Occipital lobe (tissue), 2 donors: ENCODE measurements around the gene MBTPS1. TPM values are rescaled to one million over a fixed set of nuclear protein-coding genes. Genes with fewer than 3 reads are reported as not detected.

ENCODE experiments used
- DNase-seq: peaks from one replicate; lab custom pipeline; 2025; lab: John Stamatoyannopoulos, UW
- total RNA-seq: library from RNA; depleted of rRNA; stranded (reverse); fragments of >200 nt; gene quantifications from one replicate; pipeline ENCODE4 v1.2.3, GENCODE V29; 2014

MBTPS1 gene
- total RNA-seq, 1 donor from 2014 or later: 78.1 TPM

GRCh38 chr16:84098939-84099338 is 17.8 kb downstream of the MBTPS1 start:
- DNase-seq: no peak

- no peak for DNase-seq
These were observed 20.2 kb downstream of the MBTPS1 start for GRCh38 chr16:84096447-84097005.

- DNase-seq: no peak
These were observed 21.3 kb downstream of the MBTPS1 start for GRCh38 chr16:84095466-84095865.

- DNase-seq: no peak
These were observed 22.9 kb downstream of the MBTPS1 start for GRCh38 chr16:84093879-84094270.

- DNase-seq: no peak
These were observed 23.4 kb downstream of the MBTPS1 start for GRCh38 chr16:84093120-84093878.

GRCh38 chr16:84091460-84091859 is 25.3 kb downstream of the MBTPS1 start:
- DNase-seq: no peak

- no peak for DNase-seq
These were observed 26.5 kb downstream of the MBTPS1 start for GRCh38 chr16:84090211-84090610.

GRCh38 chr16:84088695-84089395 is 27.9 kb downstream of the MBTPS1 start:
- no peak for DNase-seq

GRCh38 chr16:84087466-84088151 is 29.1 kb downstream of the MBTPS1 start:
- DNase-seq: no peak

- DNase-seq: no peak
These were observed 29.7 kb downstream of the MBTPS1 start for GRCh38 chr16:84087001-84087400.

GRCh38 chr16:84086341-84086740 is 30.4 kb downstream of the MBTPS1 start:
- no peak for DNase-seq

GRCh38 chr16:84085773-84086172 is 31.0 kb downstream of the MBTPS1 start:
- no peak for DNase-seq

GRCh38 chr16:84085271-84085667 is 31.5 kb downstream of the MBTPS1 start:
- DNase-seq: no peak

- no peak for DNase-seq
These were observed 32.0 kb downstream of the MBTPS1 start for GRCh38 chr16:84084570-84085270.

- no peak for DNase-seq
These were observed 33.7 kb downstream of the MBTPS1 start for GRCh38 chr16:84082835-84083569.

GRCh38 chr16:84082110-84082509 is 34.6 kb downstream of the MBTPS1 start:
- DNase-seq: no peak

- no peak for DNase-seq
These were observed 35.2 kb downstream of the MBTPS1 start for GRCh38 chr16:84081446-84081989.

- DNase-seq: no peak
These were observed 35.9 kb downstream of the MBTPS1 start for GRCh38 chr16:84080813-84081212.

GRCh38 chr16:84080378-84080777 is 36.4 kb downstream of the MBTPS1 start:
- no peak for DNase-seq

- no peak for DNase-seq
These were observed 37.1 kb downstream of the MBTPS1 start for GRCh38 chr16:84079664-84080063.
